Effector memory CD8-positive, alpha-beta T cell (primary cell): ENCODE results near the gene PSMD1.
"Not testable (repeated sequence)": the region's sequence is repeated elsewhere in the genome, so short reads cannot be mapped to it uniquely, and the experiment has no call there.

Experiments used
- ATAC-seq: fragments of 150-1000 bp; cut with Tn5 transposase; replicated peaks from 2 replicates; pipeline ENCODE4 v1.10.0; 2021; ENCODE audit warnings: mild to moderate bottlenecking, moderate library complexity
- DNase-seq, 3 experiments: peaks; one replicate each; pipeline ENCODE4 v3.0.0; 2021
- H3K27ac Mint-ChIP-seq, 2 donors: one replicate each; pipeline ENCODE4 v1.8.0; 2022; ENCODE audit warnings: mild to moderate bottlenecking in 2 of 2, mixed read lengths in 2 of 2, moderate library complexity in 2 of 2
- H3K27me3 Mint-ChIP-seq, 2 donors: one replicate each; pipeline ENCODE4 v1.8.0; 2022; ENCODE audit warnings: mixed read lengths in 2 of 2
- H3K36me3 Mint-ChIP-seq: one replicate; pipeline ENCODE4 v1.8.0; 2022; ENCODE audit warnings: mild to moderate bottlenecking, moderate library complexity, mixed read lengths; ENCODE audit not compliant: insufficient read depth
- H3K4me1 Mint-ChIP-seq, 2 donors: one replicate each; pipeline ENCODE4 v1.8.0; 2022; ENCODE audit warnings: low read depth in 2 of 2, mixed read lengths in 2 of 2
- H3K4me3 Mint-ChIP-seq, 2 donors: one replicate each; pipeline ENCODE4 v1.8.0; 2022; ENCODE audit warnings: mild to moderate bottlenecking in 2 of 2, mixed read lengths in 2 of 2, moderate library complexity in 2 of 2
- H3K9me3 Mint-ChIP-seq, 2 donors: one replicate each; pipeline ENCODE4 v1.8.0; 2022; ENCODE audit warnings: mixed read lengths in 2 of 2

The PSMD1 gene

GRCh38 chr2:231187736-231188505, 131.3 kb downstream of the PSMD1 start:
- Mint-ChIP-seq H3K27ac (no peak overlapping the region), H3K27me3 (peaks cover 28 to 57% of the 10 kb centered on the region in 2 donors), H3K4me3 (no peak overlapping the region), H3K9me3 (no peaks in the 10 kb centered on the region), H3K4me1 (peaks cover 0 to 2% of the 10 kb centered on the region in 2 donors), H3K36me3 (no peaks in the 10 kb centered on the region)
- no peak for ATAC-seq
- DNase-seq = no peak

- H3K36me3 Mint-ChIP-seq = no peaks in the 10 kb centered on the region
- H3K9me3 Mint-ChIP-seq = no peaks in the 10 kb centered on the region
- ATAC-seq = no peak
- peaks cover 0 to 2% of the 10 kb centered on the region in 2 donors for H3K4me1 Mint-ChIP-seq
- no peak overlapping the region for H3K27ac Mint-ChIP-seq
- no peak overlapping the region for H3K4me3 Mint-ChIP-seq
- peaks cover 28 to 59% of the 10 kb centered on the region in 2 donors for H3K27me3 Mint-ChIP-seq
- no peak for DNase-seq
Measured at GRCh38 chr2:231188506-231189170, 132.0 kb downstream of the PSMD1 start.

- H3K4me1 Mint-ChIP-seq = peaks cover 0 to 2% of the 10 kb centered on the region in 2 donors
- no peak overlapping the region for H3K27ac Mint-ChIP-seq
- H3K27me3 Mint-ChIP-seq = peaks cover 28 to 63% of the 10 kb centered on the region in 2 donors
- DNase-seq (no peak), ATAC-seq (no peak)
- H3K9me3 Mint-ChIP-seq = no peaks in the 10 kb centered on the region
- no peaks in the 10 kb centered on the region for H3K36me3 Mint-ChIP-seq
- no peak overlapping the region for H3K4me3 Mint-ChIP-seq
Measured at GRCh38 chr2:231189171-231189530, 132.5 kb downstream of the PSMD1 start.

DNA sequence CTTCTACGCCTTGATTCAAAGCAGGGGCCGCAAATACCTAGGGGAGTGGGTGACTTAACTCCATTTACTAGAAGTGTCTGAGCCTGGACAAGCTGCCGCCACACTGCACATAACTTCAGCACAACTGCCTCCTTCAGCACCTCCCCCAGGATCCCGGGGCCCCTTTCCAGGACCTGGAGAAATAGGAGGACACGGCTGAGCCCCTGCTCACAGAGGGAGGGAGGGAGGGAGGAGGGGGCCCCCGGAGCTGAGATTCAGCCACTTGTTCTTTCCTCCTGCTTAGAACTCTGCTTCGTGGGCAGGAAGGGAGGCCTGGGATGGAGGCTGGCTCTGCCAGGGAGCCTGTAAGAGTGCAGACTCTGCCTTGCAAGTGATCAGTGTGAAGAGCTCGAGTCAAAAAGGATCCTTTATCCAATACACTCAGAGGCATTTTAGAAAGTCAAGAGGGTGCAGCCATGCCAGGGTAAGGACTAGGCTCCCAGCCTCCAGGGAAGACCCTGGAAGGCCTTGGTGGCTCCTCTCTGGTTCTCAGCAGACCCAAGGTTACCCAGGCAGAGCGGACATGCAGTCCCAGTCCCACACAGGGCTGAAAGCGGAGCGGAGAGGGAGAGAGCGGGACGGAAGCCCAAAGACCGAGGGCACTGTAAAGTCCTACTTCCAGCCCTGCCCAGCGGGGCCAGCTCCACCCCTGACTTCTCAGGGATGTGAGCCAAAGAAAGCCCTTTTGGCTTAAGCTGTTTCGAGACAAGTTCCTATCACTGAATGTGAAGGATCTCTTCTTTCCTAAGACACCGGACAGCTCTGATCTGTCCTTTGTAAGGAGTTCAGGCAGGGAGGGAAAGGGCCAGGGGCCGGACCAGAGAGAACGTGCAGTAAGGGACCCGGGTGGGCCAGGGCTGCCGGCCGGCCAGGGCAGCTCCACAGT, 133.2 kb downstream of the PSMD1 start:
- H3K4me1 Mint-ChIP-seq = peaks cover 0 to 2% of the 10 kb centered on the region in 2 donors
- no peak overlapping the region for H3K4me3 Mint-ChIP-seq
- no peak for ATAC-seq
- H3K9me3 Mint-ChIP-seq = no peaks in the 10 kb centered on the region
- H3K27ac Mint-ChIP-seq = no peak overlapping the region
- H3K27me3 Mint-ChIP-seq = peaks cover 28 to 70% of the 10 kb centered on the region in 2 donors
- no peak for DNase-seq
- no peaks in the 10 kb centered on the region for H3K36me3 Mint-ChIP-seq

DNA sequence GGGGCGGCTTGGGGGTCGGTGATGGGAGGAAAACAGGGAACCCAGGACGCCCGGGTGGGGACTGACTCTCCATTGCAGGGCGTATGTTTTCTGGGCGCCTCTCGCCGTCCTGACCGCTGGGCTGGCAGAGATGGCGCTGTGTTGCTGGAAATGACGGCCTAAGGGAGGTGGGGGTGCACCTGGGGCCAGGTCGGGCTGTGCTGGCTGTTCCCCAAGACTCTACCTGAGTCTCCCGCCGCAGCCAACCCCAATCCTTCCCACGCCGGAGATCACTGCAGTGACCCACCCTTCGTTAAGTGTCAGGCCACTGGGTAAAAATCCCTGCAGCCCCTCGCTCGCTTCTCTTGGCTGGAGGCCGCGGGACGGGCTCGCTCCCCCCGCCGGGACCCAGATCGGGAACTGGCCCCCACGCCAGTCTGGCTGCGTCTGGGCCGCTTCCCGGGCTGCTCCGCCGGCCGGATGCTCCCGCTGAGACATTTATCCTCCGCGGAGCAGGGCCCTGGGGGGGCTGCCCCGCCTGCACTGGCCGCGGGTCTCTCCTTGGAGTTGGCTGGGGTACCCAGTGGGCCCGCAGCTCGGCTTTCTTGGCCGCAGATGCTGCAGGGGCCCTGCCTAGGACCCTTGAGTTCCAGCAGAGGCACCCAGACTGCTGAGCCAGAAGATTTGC, 134.0 kb downstream of the PSMD1 start:
- Mint-ChIP-seq H3K9me3 (no peaks in the 10 kb centered on the region), H3K27ac (no peak overlapping the region), H3K4me1 (peaks cover 0 to 2% of the 10 kb centered on the region in 2 donors), H3K27me3 (peaks cover 28 to 73% of the 10 kb centered on the region in 2 donors), H3K4me3 (no peak overlapping the region), H3K36me3 (no peaks in the 10 kb centered on the region)
- ATAC-seq (no peak), DNase-seq (no peak)

GRCh38 chr2:231191896-231192872, 135.5 kb downstream of the PSMD1 start:
- Mint-ChIP-seq H3K4me3 (no peak overlapping the region), H3K27me3 (peaks cover 28 to 78% of the 10 kb centered on the region in 2 donors), H3K27ac (no peak overlapping the region), H3K4me1 (peaks cover 0 to 2% of the 10 kb centered on the region in 2 donors), H3K9me3 (no peaks in the 10 kb centered on the region), H3K36me3 (no peaks in the 10 kb centered on the region)
- no peak for DNase-seq
- no peak for ATAC-seq

- Mint-ChIP-seq H3K4me3 (no peak overlapping the region), H3K36me3 (peaks cover 2% of the 10 kb centered on the region), H3K9me3 (no peaks in the 10 kb centered on the region), H3K4me1 (peaks cover 4 to 8% of the 10 kb centered on the region in 2 donors), H3K27ac (no peak overlapping the region), H3K27me3 (peaks cover 23 to 67% of the 10 kb centered on the region in 2 donors)
- no peak for DNase-seq
- ATAC-seq = no peak
Measured at GRCh38 chr2:231193216-231193615, 136.5 kb downstream of the PSMD1 start.

DNA sequence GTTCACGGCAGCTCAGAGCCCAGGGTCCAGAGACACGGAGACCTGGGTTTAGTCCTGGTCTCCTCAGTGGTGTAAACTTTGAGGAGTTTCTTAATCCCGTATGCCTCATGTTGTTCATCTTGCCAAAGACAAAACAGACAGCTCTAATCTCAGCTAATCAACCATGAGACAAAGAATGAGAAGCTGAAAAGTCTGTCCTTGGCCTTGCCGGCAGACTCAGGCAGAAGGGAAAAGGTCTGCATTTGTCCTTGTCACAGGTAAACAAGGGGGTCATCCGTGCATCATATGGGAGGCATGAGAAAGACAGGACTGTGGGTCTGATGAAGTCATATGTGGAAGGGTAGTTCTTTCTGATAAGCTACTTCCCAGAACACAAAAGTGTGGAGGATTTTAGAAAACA, 139.9 kb downstream of the PSMD1 start:
- no peaks in the 10 kb centered on the region for H3K9me3 Mint-ChIP-seq
- ATAC-seq (no peak), DNase-seq (no peak)
- H3K4me3 Mint-ChIP-seq = peak overlapping the region in 1 of 2 donors; percentile 33
- peaks cover 0 to 49% of the 10 kb centered on the region in 2 donors for H3K27me3 Mint-ChIP-seq
- H3K27ac Mint-ChIP-seq = no peak overlapping the region
- H3K36me3 Mint-ChIP-seq = peaks cover 4% of the 10 kb centered on the region
- peaks cover 7 to 10% of the 10 kb centered on the region in 2 donors for H3K4me1 Mint-ChIP-seq

- ATAC-seq, H3K27ac Mint-ChIP-seq, DNase-seq, H3K9me3 Mint-ChIP-seq, H3K36me3 Mint-ChIP-seq: not testable (repeated sequence)
- H3K4me3 Mint-ChIP-seq = peak overlapping the region; percentile 89 to 92
- H3K4me1 Mint-ChIP-seq = peaks cover 7 to 10% of the 10 kb centered on the region in 2 donors
- peaks cover 0 to 43% of the 10 kb centered on the region in 2 donors for H3K27me3 Mint-ChIP-seq
Measured at GRCh38 chr2:231197196-231197595, 140.5 kb downstream of the PSMD1 start.

- ATAC-seq = no peak
Measured at GRCh38 chr2:231197706-231198290, 141.1 kb downstream of the PSMD1 start.

DNA sequence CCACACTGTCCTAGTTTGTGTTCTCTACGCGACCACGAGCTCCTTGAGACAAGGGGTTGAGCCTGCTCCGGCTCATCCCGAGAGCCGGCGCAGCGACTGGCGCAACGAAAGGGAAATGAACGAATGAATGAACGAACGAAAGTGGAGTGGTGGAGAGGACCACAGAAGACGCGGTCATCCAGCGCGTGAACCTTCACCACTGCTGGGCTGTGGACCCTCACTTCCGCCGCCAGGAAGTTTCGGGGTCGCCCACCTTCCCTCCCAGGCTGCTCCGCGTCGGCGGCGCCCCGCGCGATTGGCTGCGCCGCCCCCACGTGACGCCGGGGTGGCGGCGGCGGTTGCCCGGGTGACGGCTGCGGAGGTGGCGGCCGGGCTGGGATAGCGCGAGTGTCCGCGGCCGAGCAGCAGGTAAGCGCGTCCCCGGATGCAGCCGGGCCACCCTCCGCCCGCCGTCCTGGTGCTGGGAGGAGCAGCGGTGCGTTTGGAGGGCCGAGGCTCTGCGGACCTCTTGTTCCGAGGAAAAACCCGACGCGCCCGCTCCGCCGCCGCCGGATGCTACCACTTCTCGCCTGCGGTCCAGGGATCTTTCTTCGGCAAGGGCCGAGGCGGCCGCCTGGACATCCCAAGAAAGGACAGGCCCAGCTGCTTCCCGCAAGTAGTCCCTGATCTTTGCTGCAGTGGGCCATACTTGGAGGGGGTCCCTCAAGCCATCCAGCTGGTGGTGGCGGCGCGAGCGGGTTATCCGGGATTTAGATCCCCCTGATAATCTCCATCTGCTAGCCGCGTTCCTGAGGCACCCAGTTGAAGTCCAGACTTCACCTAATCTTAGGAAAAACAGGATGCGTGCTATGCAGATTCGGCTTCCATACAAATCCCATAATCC, 141.9 kb downstream of the PSMD1 start, which contains the start of gene ARMC9:
Gene ARMC9 (plus strand): TSS at position 341 of the 883 bp plus-strand sequence. CDS start 7,608 bp downstream, outside the sequence.
- H3K4me3 Mint-ChIP-seq = peak within 1 kb of the TSS; percentile 89 to 92
- DNase-seq = peak; percentile 53 to 61 (median 58)
- peak; percentile 97 for ATAC-seq
- peaks cover 4% of the 10 kb centered on the region for H3K36me3 Mint-ChIP-seq
- peaks cover 0 to 34% of the 10 kb centered on the region in 2 donors for H3K27me3 Mint-ChIP-seq
- peak within 1 kb of the TSS in 1 of 2 donors; percentile 65 for H3K27ac Mint-ChIP-seq
- H3K9me3 Mint-ChIP-seq = no peaks in the 10 kb centered on the region
- peaks cover 7 to 10% of the 10 kb centered on the region in 2 donors for H3K4me1 Mint-ChIP-seq

More at GRCh38 chr2:231197706-231198290, 141.1 kb downstream of the PSMD1 start:
- Mint-ChIP-seq H3K27me3 (peaks cover 0 to 37% of the 10 kb centered on the region in 2 donors), H3K27ac (peak overlapping the region in 1 of 2 donors; percentile 38), H3K9me3 (no peaks in the 10 kb centered on the region), H3K4me1 (peaks cover 7 to 10% of the 10 kb centered on the region in 2 donors), H3K36me3 (peaks cover 4% of the 10 kb centered on the region), H3K4me3 (peak overlapping the region; percentile 89 to 92)
- no peak for DNase-seq
